Right cardiac atrium (tissue), 5 donors: ENCODE results near the gene SI. TPM values are rescaled to one million over a fixed set of nuclear protein-coding genes. Genes with fewer than 3 reads are reported as not detected.

ENCODE experiments used
- ATAC-seq, 2 donors: fragments of 200-7000 bp; cut with Tn5 transposase; one replicate each; pipeline versions ENCODE4 v1.8.0 to v1.9.1; 2020; ENCODE audit warnings: moderate library complexity in 2 of 2, mild to moderate bottlenecking in 1 of 2
- DNase-seq, 3 donors: peaks; one replicate each; pipeline ENCODE4 v3.0.0-alpha.2; 2020
- H3K27ac ChIP-seq: one replicate; pipeline ENCODE4 v1.5.1; 2013; ENCODE audit warnings: mild to moderate bottlenecking, low read length, control low read depth, moderate library complexity
- H3K27me3 ChIP-seq: one replicate; pipeline ENCODE4 v1.6.1; 2013; ENCODE audit not compliant: control insufficient read depth, insufficient read depth
- H3K4me1 ChIP-seq: one replicate; pipeline ENCODE4 v1.6.1; 2013; ENCODE audit warnings: low read length; ENCODE audit not compliant: control insufficient read depth, insufficient read depth
- H3K4me3 ChIP-seq: one replicate; pipeline ENCODE4 v1.5.1; 2013; ENCODE audit warnings: low read length, control low read depth
- H3K9me3 ChIP-seq: one replicate; pipeline ENCODE4 v1.6.1; 2013; ENCODE audit warnings: low read length; ENCODE audit not compliant: control insufficient read depth
- WGBS: extraction: QIAGEN DNeasy Blood & Tissue Kit; methylation state at CpG from one replicate; pipeline ENCODE4 v1.1.7; 2013; 5-methylcytosine and 5-hydroxymethylcytosine counted together
- intact Hi-C, 4 donors: fragments of 100-400 bp; cut with DNase I; formaldehyde crosslinking; loops; one replicate each; pipeline versions ENCODE4 v1.11.0 to v1.14.0; 2022 to 2023
- long read RNA-seq, 4 donors: library from polyadenylated mRNA; unstranded; transcript quantifications; one replicate each; pipeline ENCODE4 v2.0.0, GENCODE V29; 2020 to 2021
- polyA plus RNA-seq: library from polyadenylated mRNA; stranded (reverse); fragments of 200-250 nt; gene quantifications from one replicate; pipeline ENCODE4 v1.2.3, GENCODE V29; 2013
- total RNA-seq, 4 donors: library from RNA; stranded (reverse); fragmentation: NEBNext Ultra II Directional; extraction: Animal tissue kit (Norgen Biotek cat#: 25700); gene quantifications; one replicate each; pipeline ENCODE4 v1.2.1, GENCODE V29; 2021
- donor health status: healthy with polysubstance abuse.
- donor health status: DM: no; HTN: yes; CAD: no.
- donor health status: DM: no; HTN: no; CAD: no.
- donor health status: DM: no; HTN: yes; CAD: no; lungs with severe emphysema.
- donor health status: DM: yes; HTN: yes; CAD: no.

The SI gene
- total RNA-seq (not detected), polyA plus RNA-seq (not detected)
- long read RNA-seq, donor 1, result 0 reads
- long read RNA-seq, donor 2, result 0 reads
- long read RNA-seq, donor 3, result 0 reads
- long read RNA-seq, donor 4, result 0 reads

- H3K9me3 ChIP-seq, result no peaks in the 10 kb centered on the region
- no peak within 1 kb of the TSS for H3K27ac ChIP-seq
- ATAC-seq, result no peak
- H3K27me3 ChIP-seq, result no peaks in the 10 kb centered on the region
- no peak within 1 kb of the TSS for H3K4me3 ChIP-seq
- no peak for DNase-seq
- H3K4me1 ChIP-seq, result no peaks in the 10 kb centered on the region
- intact Hi-C loops, result no loop called here
Measured at GRCh38 chr3:165078293-165078692, at the start of gene SI. Gene SI (minus strand): TSS chr3:165078496. CDS start chr3:165076012, 2,484 bp downstream.

- no peaks in the 10 kb centered on the region for H3K9me3 ChIP-seq
- H3K4me3 ChIP-seq, result no peak overlapping the region
- intact Hi-C loops, result no loop called here
- no peak for ATAC-seq
- DNase-seq, result no peak
- no peaks in the 10 kb centered on the region for H3K27me3 ChIP-seq
- no peak overlapping the region for H3K27ac ChIP-seq
- no peaks in the 10 kb centered on the region for H3K4me1 ChIP-seq
Measured at GRCh38 chr3:165125836-165126235, 47.5 kb upstream of the SI start.

- WGBS, result 34% methylated on average over 1 of the region's 1 CpG
Measured at GRCh38 chr3:165111401-165111800, 33.1 kb upstream of the SI start.

DNA sequence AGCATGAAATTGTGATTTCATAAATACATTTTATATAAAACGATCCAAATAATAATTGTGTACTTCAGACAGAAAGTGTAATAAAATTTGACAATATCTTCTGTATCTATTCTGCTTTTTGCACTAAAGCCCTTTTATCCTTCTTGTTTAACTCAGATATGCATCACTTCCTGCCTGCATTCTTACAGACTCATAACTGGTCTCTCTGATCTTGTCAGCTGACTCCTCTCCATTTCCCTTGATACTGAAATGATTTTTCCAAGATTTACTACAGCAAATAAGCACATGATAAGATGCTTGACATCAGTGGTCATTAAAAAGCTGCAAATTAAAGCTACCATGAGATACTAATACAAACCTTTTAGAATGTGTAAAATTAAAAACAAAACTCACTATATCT lies 25.3 kb upstream of the SI start:
- H3K9me3 ChIP-seq, result no peaks in the 10 kb centered on the region
- no peaks in the 10 kb centered on the region for H3K27me3 ChIP-seq
- DNase-seq, result no peak
- no peak overlapping the region for H3K4me3 ChIP-seq
- no peaks in the 10 kb centered on the region for H3K4me1 ChIP-seq
- WGBS, result 81% methylated on average over 1 of the region's 1 CpG
- intact Hi-C loops, result no loop called here
- H3K27ac ChIP-seq, result no peak overlapping the region
- no peak for ATAC-seq

More at GRCh38 chr3:165111401-165111800, 33.1 kb upstream of the SI start:
- H3K27me3 ChIP-seq, result no peaks in the 10 kb centered on the region
- no peaks in the 10 kb centered on the region for H3K4me1 ChIP-seq
- H3K27ac ChIP-seq, result no peak overlapping the region
- DNase-seq (no peak), ATAC-seq (no peak)
- no peaks in the 10 kb centered on the region for H3K9me3 ChIP-seq
- no peak overlapping the region for H3K4me3 ChIP-seq
- intact Hi-C loops, result no loop called here

DNA sequence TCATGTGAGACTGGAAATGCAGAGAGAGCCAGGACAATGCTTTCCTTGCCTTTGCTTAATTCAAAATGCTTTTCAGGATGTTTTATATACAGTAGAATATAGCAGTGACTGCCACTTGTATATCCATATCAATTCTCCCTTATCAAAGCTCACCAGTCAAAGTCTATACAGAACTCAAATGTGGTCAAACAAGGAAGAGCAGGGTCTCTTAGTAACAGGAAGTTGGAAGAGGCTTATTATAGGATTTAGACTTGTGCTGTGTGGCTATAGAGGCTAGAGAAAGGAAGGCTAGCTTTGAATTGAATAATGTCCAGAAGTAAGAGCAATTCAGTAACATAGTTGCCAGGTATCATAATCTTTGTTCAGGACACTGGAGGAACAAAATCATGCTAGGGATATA lies 4.4 kb upstream of the SI start:
- ATAC-seq (no peak), DNase-seq (no peak)
- Histone ChIP-seq H3K9me3 (no peaks in the 10 kb centered on the region), H3K4me3 (no peak overlapping the region), H3K4me1 (no peaks in the 10 kb centered on the region), H3K27ac (no peak overlapping the region), H3K27me3 (no peaks in the 10 kb centered on the region)
- intact Hi-C loops, result no loop called here

DNA sequence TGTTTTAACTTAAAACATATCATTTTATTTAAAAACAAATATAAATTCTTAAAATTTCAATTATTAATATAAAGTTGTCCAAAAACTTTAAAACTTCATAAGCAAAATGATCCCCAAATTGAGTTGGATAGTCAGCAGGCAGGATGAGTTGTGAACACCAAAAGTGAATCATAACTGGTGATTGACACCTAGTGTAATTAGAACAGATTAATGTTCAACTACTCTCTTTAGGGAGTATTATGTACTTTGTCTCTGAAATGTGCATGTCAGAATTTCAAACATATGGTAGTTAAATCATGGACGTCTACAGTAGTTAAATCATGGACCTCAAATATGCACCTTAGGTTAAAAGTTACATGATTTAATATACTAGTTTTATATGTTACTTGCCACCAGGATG lies 2.9 kb upstream of the SI start:
- 60% methylated on average over 1 of the region's 1 CpG for WGBS
- Histone ChIP-seq H3K27me3 (no peaks in the 10 kb centered on the region), H3K4me3 (no peak overlapping the region), H3K9me3 (no peaks in the 10 kb centered on the region), H3K4me1 (no peaks in the 10 kb centered on the region), H3K27ac (no peak overlapping the region)
- intact Hi-C loops, result no loop called here
- no peak for DNase-seq
- ATAC-seq, result no peak

GRCh38 chr3:165075695-165076094 lies 2.6 kb downstream of the SI start:
- H3K27ac ChIP-seq, result no peak overlapping the region
- WGBS, result 33% methylated on average over 1 of the region's 1 CpG
- DNase-seq (no peak), ATAC-seq (no peak)
- intact Hi-C loops, result no loop called here
- no peaks in the 10 kb centered on the region for H3K27me3 ChIP-seq
- H3K4me3 ChIP-seq, result no peak overlapping the region
- no peaks in the 10 kb centered on the region for H3K4me1 ChIP-seq
- no peaks in the 10 kb centered on the region for H3K9me3 ChIP-seq

GRCh38 chr3:165070682-165071081 lies 7.6 kb downstream of the SI start:
- Histone ChIP-seq H3K27ac (no peak overlapping the region), H3K9me3 (no peaks in the 10 kb centered on the region), H3K27me3 (no peaks in the 10 kb centered on the region), H3K4me3 (no peak overlapping the region), H3K4me1 (no peaks in the 10 kb centered on the region)
- ATAC-seq, result no peak
- no peak for DNase-seq
- WGBS, result 69% methylated on average over 6 of the region's 6 CpGs
- intact Hi-C loops, result no loop called here

DNA sequence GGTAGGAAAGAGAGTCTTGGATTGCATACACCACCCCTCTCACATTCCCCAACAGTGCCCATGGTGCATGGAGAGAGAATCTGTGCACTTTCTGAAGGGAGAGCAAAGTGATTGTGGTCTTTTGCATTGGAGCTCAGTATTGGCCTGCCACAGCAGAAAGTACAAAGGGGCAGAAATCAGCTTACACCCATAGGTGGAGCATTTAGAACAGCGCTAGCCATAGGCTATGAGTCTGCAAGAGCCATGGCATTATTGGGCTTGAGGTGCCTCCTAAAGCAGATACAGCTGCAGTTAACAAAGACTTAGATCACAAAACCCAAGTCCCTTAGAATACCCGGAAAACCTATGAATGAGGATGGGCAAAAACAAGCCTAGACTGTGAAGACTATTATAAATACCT lies 21.8 kb downstream of the SI start:
- Histone ChIP-seq H3K9me3 (no peaks in the 10 kb centered on the region), H3K27ac (no peak overlapping the region), H3K4me1 (no peaks in the 10 kb centered on the region), H3K27me3 (no peaks in the 10 kb centered on the region), H3K4me3 (no peak overlapping the region)
- no peak for DNase-seq
- no peak for ATAC-seq
- intact Hi-C loops, result no loop called here
- WGBS, result 92% methylated on average over 2 of the region's 2 CpGs

DNA sequence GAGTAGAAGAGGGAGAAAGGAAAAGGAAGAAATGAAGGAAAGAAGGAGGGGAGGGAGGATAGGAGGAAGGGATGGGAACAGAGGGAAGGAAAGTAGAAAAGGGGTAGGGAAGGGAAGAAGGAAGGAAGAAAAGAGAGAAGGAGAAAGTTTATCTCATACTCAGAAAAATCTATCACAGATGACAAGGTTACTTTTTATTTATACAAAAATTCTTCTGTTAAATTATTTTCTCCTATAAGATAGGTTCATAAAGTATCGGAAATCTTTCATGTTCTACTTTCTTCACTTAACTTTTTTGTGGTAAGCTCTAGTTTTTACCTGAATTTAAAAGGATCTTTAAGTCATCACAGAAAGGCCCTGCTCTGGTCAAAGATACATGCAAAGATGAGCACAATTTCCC lies 38.1 kb downstream of the SI start:
- intact Hi-C loops, result no loop called here
- H3K9me3 ChIP-seq, result no peaks in the 10 kb centered on the region
- 93% methylated on average over 1 of the region's 1 CpG for WGBS

DNA sequence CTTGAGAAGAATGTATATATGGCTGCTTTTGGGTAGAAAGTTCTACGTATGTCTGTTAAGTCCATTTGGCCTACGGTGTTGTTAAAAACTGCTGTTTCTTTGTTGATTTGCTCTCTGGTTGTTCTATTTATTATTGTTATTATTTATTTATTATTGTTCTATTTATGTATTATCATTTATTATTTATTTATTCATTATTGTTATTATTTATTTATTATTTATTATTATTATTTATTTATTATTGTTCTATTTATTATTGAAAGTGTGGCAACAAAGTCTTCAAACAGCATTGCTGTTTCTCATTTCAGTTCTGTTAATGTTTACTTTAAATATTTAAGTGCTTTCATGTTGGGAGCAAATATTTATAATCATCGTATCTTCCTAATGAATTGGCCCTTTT lies 66.7 kb downstream of the SI start:
- Histone ChIP-seq H3K9me3 (no peaks in the 10 kb centered on the region), H3K4me1 (no peaks in the 10 kb centered on the region), H3K27me3 (no peaks in the 10 kb centered on the region), H3K27ac (no peak overlapping the region), H3K4me3 (no peak overlapping the region)
- DNase-seq (no peak), ATAC-seq (no peak)
- 93% methylated on average over 3 of the region's 3 CpGs for whole genome bisulfite sequencing
- intact Hi-C loops, result no loop called here

More for the DNA sequence above, 38.1 kb downstream of the SI start:
- ATAC-seq (no peak), DNase-seq (no peak)
- no peak overlapping the region for H3K27ac ChIP-seq
- no peaks in the 10 kb centered on the region for H3K27me3 ChIP-seq
- H3K4me1 ChIP-seq, result no peaks in the 10 kb centered on the region
- H3K4me3 ChIP-seq, result no peak overlapping the region

DNA sequence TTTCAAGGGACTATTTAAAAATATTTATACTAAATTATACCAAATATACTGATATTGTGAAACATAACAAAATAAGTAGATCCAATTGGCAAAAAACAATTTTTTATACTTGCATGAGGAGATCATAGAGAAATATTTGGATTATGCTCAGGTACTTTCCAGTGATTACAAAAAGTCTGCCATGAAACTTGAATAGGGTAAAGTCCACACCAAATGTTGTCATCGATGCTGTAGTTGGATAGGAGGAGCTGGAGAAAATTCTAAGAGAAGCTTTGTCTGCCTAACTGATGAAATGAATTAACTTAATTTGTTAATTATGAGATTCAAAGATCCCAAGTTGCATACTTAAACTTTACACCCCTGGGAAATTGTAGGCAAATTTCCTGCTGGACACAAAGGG lies 93.3 kb downstream of the SI start:
- ATAC-seq (no peak), DNase-seq (no peak)
- WGBS, result 78% methylated on average over 1 of the region's 1 CpG
- intact Hi-C loops, result no loop called here
- H3K4me3 ChIP-seq, result no peak overlapping the region
- no peaks in the 10 kb centered on the region for H3K27me3 ChIP-seq
- H3K9me3 ChIP-seq, result no peaks in the 10 kb centered on the region
- no peaks in the 10 kb centered on the region for H3K4me1 ChIP-seq
- H3K27ac ChIP-seq, result no peak overlapping the region
